ENCODE measurements around the gene ANO10.
"Not testable (repeated sequence)": the region's sequence is repeated elsewhere in the genome, so short reads cannot be mapped to it uniquely, and the experiment has no call there.

ANO10 gene

DNA sequence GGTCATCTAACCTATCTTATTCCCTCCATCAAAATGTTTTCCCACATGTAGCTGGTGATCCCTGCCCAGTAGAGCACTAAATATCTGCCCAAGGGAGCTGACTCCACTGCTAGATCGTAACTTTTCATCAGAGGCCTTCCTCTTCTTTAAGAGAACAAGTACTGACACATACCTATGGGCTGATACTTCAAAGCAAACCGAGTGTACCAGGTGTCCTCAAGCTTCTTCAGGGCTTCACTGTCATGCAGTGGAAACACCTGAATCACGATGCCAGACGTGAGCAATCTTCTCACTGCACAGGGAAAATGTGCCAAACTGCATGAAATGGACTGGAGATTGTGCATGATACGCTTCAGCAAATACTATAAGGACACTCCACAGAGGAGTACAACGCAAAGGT, 41.6 kb downstream of the ANO10 start:
- DNase-seq, result no peak

DNA sequence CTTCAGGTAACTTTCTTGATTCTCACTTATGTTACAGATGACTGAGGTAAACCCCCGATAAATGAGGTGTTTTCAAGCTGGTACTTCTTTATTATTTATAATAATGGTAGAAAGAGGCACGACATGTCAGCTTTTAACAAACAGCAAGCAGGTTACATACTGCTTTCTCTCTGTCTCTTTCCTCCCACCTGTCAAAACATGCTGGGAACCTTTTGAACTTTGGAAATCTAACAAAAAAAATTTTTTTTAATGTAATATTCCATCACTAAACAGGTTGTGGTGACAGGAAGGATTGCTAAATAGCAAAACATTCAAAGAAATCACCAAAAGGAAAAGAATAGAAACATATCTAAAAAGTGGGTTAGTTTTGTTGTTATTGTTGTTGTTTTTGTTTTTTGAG, 48.2 kb downstream of the ANO10 start:
- DNase-seq, result no peak

DNA sequence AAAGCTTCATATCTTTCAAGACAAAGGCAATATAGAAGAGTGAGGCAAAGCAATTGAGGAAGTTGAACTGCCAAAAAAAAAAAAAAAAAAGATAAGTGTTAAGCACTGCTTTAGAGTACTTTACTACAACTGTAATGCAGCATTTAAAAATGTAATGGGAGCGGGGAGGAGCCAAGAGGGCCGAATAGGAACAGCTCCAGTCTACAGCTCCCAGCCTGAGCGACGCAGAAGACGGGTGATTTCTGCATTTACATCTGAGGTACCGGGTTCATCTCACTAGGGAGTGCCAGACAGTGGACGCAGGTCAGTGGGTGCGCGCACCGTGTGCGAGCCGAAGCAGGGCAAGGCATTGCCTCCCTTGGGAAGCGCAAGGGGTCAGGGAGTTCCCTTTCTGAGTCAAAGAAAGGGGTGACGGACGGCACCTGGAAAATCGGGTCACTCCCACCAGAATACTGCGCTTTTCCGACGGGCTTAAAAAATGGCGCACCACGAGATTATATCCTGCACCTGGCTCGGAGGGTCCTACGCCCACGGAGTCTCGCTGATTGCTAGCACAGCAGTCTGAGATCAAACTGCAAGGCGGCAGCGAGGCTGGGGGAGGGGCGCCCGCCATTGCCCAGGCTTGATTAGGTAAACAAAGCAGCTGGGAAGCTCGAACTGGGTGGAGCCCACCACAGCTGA, 56.0 kb downstream of the ANO10 start:
- DNase-seq, result not testable (repeated sequence)

DNA sequence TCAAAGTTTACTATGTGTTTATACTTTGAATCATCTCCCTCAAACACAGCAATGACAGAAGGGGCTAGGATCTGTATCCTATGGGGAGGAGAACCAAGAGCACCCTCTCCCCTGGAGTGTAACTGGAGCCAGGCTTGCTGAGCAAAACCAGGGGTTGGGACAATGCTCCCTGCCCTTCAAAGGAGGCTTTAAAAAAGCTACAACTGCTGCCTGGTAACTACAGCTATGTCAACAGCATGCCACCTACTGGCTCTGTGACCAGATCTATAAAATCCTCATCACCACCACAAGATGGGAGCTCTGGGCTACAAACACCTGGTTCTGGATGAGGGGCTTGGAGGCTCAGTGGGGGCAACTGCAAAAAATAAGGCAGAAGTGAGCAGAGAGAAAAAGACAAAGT, 61.9 kb downstream of the ANO10 start:
- DNase-seq, result no peak

DNA sequence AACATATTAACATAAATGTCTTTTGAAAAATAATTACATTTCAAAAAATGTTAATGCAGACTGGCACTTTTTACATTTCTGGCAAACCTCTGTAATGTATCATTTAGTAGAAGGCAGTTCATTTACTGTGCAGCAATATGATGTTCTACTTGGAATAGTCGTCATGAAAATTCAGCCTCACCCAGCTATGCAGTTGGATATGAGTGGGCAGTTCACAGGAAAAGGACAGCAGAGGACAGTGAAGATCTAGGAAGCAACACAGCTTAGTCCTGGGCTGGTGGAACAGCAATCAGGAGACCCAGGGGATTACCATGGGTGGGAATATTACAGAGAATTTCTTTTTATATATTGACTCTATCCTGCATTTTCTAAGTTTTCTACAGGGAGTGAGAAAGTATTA, 63.6 kb downstream of the ANO10 start:
- no peak for DNase-seq

DNA sequence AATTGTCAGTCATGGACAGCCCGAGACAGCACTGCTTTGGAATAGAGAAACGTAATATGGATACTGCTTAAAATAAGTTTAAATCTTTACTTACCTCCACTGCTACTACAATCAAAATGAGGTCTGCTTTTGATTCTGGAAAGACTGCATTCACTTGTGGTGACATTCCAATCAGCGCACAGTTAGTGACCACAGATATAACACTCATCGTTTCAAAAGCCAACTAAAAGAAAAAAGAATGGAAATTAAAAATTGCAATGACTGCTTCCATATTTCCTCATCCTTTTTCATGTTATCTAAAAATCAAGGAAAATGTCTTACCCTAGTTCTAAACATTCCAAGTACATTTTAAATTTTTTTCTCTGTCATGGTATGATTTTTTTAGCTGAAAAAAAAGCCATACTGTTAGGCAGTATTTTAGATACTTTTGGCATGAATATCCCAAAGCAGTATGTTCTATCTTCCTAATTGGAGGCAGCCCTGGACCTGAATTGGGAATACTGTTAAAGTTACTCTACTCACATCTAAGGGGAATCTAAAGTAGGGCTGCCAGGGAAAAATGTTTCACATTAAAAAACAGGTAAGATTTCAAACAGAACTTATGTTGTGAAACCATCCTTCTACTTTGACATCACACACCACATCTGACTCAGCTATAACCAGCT, 72.1 kb downstream of the ANO10 start:
- DNase-seq, result peak; percentile 39

DNA sequence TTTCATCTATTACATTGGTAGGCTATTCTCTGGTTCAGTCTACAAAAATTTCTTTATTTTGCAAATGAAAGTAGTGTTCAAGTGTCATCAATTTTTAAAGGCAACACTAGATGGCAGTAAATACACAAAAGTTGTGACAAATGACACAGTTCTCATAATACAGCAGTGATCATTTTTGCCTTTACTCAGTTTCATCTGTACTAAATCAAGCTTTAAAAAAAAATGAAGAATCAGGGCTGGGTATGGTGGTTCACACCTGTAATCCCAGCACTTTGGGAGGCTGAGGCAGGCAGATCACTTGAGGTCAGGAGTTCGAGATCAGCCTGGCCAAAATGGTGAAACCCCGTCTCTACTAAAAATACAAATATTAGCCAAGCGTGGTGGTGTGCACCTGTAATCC, 77.5 kb downstream of the ANO10 start:
- peak; percentile 47 for DNase-seq

DNA sequence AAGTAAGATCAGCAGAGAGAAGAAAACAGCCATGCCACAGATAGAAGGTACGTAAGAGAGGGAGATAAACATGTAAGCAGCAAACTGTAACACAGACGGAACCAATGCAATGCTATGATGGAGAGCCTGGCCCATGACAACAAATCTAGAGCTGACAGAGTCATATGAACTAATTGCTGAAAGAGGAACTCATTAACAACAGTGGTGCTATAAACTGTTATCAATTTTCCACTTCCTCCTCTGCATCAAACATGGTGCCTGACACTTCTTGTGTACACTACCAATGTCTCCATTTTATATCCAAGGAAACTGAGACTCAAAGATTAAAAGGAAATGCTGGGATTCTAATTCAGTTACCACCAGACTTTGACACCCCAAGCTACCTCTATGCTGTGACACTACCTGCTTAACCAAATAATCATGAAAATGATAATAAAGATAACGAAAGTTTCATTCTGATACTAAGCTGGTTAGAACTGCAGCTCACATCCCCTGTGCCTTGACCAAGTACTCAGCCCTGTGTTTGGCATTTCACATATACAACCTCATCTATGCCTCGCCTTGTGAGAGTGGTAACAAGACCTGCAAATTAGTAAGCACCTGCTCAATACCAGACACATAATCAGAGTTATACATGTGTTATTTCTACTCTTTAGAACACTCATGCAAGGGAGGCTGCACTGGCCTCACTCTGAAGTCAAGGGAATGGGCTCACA, 79.3 kb downstream of the ANO10 start:
- no peak for DNase-seq

DNA sequence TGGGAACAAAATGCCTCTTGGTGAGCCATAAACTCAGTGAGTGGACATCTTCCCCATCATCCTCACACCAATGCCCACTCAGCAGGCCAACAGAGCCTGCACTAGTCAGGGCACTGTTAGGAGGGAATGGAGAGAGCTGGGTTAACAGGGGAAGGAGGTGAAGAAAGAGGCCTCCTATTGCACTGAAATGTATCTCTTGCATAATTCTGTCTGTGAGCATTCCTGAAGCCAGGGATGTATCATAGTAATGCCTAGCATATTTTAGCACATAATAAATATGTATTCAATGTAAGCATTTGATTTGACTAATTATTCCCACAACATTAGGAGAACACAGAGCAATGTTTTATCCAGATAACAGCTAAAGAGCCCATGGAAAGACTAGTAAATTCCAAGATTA, 81.2 kb downstream of the ANO10 start:
- DNase-seq, result peak; percentile 63

DNA sequence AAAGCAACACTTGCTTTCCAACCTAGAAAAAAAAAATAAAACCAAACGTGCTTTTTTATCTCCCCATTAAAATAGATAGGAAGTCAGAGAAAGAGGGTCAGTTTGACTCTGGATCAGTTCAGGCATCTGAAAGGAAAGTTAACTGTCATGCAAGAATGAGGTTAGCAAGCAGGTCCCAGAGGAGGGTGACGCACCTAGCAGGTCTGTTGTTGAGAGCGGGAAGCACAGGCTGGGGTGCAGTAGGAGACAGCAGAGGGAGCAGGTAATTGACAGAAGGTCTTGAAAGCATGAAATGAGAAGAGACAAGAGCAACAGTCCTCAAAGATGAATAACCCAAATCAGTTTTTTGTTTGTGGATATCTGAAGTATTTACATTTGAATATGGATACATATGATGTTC, 82.5 kb downstream of the ANO10 start:
- no peak for DNase-seq

DNA sequence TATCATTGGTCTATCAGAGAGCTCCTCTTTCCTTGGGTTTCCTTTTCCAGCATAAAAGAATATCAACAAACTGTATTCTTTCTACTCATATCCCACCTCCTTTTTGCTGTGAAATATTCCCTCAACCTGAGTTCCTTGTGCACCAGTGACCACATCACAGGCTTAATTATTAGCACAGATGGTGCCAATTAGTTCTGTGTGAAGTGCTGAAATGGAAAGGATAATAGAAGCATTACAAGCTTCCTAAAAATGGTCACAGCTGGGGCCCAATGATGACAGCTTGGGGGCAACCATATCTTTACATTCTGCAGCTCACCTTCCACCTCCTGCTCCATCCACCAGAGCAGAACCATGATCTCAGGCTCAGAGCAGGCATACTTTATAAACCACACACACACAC, 84.6 kb downstream of the ANO10 start:
- no peak for DNase-seq

DNA sequence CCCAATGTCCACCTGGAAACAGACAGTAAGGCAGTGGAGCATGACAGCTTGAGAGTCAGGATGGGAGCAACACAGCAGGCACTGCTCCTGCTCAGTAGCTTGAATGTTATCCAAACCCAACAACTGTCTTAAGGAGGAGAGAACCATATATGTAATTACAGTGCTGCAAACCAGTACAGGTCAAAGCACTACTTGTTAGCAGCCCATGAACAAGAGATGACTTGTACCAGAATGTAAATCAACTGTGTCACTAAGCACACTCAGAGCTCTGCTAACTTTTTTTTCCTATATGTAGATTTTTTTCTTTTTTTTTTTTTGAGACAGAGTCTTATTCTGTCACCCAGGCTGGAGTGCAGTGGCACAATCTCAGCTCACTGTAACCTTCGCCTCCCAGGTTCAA, 87.1 kb downstream of the ANO10 start:
- DNase-seq, result no peak

DNA sequence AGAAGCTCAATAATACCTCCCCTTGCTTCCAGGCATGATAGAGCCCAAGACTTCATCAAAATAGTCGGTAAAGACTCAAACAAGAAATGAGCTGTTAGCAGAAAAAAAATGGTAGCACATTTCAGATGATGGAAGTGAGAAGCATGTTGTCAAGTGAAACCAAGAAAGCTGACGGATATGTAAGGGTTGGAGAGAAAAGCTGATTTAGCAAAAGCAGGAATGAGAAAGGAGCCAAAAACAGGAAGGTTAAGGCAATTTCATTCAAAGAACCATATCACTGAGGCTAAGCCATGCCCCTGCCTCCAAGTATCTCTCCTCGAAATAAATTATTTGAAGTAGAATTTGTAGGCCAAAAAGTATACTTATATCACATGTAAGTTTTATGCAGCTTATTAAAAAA, 88.8 kb downstream of the ANO10 start:
- DNase-seq, result no peak

DNA sequence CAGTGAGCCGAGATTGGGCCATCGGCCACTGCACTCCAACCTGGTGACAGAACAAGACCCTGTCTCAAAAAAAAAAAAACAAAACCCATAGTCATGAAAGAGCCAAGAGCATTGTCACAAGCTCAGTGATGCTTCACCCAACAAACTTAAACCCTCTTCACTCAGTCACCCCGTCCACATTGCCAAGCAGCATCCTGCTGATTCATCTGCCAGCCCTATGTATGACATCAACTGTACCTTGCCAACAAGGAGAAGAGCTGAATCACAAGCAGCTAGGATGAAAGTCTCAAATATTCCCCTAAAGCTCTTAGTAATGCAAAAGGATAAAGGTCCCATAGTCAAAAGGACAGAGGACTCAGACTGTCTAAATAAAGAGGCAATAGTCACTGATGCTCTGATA, 90.0 kb downstream of the ANO10 start:
- DNase-seq, result peak; percentile 44

DNA sequence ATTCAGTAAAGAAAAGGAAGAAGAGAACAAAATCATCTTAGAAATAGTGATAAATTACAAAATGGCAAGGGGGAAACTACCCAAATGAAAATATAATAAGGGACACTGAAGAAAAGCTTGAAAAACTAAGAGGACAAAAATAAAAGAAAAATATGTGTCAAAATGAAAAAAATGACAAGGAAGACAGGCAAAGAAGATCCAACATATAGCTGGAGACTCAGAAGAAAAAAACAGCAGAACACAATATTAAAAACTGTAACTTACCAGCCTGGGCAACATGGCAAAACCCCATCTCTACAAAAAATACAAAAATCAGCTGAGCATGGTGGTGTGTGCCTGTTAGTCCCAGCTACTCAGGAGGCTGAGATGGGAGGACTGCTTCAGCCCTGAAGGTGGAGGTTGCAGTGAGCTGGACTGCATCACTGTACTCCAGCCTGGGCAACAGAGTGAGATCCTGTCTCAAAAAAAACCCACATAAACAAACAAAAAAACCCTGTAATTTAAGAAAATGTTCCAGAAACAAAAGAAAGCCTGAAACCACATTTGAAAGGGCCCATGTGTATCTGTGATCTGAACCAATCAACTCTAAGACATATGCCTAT, 93.2 kb downstream of the ANO10 start:
- no peak for DNase-seq

DNA sequence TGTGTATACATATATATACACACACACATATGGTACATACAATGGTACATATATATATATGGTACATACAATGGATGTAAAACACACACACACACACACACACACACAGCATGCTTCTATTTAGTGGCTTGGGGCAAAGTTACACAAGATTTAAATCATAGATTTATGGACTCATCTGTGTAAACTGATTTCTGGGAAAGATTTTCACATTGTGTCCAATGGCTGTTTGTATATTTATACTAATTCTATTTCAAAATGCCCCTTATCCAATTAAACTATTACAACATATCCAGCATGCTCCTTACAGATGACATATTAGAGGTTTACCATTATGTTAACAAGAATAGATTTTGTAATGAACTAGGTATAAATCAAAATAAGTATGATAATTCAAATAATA, 94.9 kb downstream of the ANO10 start:
- DNase-seq, result no peak

DNA sequence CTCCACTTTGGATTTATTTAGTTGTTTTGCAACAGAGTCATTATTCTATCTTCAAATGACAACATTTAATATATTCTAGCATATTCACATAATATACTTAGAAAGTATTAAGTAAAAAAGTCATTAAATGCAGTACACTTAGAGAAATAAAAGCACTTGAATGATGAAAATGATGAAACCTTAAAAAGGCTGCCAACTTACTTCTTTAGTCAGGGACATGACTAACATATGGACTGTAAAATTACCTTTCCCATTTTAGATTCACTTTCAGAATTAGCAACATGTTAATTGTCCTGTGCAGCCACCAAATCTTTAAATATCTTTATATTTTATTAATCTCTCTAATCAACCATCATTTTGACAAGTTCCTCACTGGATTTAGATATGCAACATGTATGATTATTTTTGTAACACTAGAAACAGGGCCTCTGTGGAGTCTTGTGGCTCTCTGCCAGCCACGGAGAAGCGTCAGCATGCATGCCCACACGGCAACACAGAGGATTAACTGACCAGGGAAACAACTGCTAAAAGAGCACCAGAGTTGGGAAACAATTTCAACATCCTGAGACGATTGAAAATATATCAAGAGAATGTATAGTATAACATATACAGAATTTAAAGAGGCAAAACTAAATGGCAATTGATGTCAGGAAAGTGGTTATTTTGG, 95.7 kb downstream of the ANO10 start:
- no peak for DNase-seq

DNA sequence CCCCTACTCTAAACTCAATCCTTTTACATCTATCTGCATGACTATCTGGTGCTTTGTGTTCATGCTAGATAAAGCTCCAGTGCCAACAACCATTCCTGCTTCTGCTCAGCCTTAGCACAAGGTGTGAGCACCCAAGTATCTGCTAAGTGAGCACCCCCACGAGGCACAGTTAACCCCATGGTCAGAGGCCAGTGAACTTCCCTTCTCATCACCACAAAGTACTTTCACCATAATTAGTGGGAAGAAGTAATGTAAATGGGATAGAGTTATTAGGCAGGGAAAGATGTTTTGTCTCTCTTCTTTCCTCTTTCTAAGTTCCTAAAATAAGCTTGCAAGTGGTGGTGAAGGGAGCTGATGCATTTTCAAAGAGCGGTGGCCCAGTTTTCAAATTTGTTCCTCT, 96.4 kb downstream of the ANO10 start:
- DNase-seq, result no peak

DNA sequence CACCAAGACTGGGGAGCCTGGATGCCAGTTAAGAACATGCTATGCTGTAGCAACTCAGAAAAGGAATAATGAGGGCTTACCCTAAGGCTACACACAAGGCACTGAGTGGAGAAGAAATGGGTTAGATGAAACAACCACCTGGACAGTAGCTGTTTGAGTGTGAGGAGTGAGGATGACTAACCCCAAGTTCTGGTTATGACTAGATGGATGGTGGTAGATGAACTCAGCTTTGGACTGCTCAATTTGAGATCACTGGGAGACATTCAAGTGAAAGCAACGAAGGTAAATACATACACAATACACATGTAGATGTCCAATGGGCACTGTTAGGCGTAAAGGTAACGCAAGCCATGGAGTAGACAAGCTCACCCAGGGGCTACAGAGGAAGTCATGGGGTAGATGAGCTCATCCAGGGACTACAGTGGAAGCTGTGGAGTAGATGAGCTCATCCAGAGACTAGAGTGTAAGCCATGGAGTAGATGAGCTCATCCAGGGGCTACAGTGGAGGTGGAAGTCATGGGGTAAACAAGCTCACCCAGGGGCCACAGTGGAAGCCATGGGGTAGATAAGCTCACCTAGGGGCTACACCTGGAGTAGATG, 98.3 kb downstream of the ANO10 start:
- peak; percentile 16 for DNase-seq

DNA sequence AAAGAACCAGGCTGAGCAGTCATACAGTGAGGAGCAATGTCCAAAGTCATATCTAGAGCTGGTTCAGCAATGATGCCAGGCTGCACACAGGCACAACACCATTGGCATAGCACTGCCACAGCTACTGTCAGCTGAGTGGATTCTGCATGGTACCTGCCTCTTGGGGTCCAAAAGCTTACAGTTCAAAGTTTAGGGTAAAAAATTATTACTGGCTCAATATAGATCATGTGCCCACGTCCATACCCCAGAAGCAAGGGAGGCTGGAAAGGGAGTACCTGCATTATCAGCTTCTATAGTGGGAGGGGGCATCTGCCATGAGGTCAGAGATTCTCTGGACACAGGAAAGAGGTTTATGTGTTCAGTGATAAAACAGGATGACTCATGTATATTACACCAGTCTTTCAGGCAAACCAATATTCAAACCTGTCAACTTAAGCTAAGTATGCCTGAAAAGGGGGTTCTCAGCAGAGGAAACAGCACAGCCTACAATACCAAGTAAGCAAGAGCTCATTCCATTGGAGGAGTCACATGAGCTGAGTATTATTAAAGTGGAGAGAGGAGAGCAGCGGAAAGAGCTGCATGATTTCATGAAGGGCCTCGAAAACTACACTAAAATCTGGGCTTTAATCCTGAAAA, 99.0 kb downstream of the ANO10 start:
- DNase-seq, result no peak

DNA sequence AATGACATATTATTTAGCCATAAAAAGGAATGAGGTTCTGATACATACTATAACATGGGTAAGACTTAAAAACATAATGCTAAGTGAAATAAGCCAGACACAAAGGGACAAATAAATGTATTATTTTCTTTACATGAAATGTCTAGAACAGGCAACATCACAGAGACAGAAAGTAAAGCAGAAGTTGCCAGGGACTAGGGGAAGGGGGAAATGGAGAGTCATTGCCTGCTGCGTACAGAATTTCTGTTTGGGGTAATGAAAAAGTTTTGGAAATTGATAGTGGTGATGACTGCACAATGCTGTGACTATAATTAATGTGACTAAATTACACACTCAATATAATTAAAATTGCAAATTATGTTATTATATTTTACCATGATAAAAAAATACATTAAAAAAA, 99.9 kb downstream of the ANO10 start:
- DNase-seq, result no peak

DNA sequence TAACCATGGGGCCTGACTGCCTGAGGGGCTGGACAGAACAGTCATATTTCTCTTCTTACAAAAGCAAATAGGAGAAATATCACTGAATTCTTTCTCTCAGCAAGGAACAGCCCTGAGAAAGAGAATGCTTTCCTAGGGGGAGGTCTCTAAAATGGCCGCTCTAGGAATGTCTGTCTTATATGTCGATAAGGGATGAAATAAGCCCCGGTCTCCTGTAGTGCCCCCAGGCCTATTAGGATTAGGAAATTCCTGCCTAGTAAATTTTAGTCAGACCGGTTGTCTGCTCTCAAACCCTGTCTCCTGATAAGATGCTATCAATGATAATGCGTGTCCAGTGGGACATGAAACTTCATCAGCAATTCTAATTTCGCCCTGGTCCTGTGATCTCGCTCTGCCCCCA, 103.3 kb downstream of the ANO10 start:
- DNase-seq, result not testable (repeated sequence)

Measured in fibroblast of skin of right biceps (primary cell).